Kidney tubule cell (primary cell): ENCODE measurements around the gene NPRL2.
A peak's percentile ranks its signal among the peaks of the same experiment; 100 is the strongest.

Source experiments
- DNase-seq: peaks from one replicate; pipeline ENCODE4 v3.0.0-alpha.2; 2018; ENCODE audit warnings: low spot score

NPRL2 gene

DNA sequence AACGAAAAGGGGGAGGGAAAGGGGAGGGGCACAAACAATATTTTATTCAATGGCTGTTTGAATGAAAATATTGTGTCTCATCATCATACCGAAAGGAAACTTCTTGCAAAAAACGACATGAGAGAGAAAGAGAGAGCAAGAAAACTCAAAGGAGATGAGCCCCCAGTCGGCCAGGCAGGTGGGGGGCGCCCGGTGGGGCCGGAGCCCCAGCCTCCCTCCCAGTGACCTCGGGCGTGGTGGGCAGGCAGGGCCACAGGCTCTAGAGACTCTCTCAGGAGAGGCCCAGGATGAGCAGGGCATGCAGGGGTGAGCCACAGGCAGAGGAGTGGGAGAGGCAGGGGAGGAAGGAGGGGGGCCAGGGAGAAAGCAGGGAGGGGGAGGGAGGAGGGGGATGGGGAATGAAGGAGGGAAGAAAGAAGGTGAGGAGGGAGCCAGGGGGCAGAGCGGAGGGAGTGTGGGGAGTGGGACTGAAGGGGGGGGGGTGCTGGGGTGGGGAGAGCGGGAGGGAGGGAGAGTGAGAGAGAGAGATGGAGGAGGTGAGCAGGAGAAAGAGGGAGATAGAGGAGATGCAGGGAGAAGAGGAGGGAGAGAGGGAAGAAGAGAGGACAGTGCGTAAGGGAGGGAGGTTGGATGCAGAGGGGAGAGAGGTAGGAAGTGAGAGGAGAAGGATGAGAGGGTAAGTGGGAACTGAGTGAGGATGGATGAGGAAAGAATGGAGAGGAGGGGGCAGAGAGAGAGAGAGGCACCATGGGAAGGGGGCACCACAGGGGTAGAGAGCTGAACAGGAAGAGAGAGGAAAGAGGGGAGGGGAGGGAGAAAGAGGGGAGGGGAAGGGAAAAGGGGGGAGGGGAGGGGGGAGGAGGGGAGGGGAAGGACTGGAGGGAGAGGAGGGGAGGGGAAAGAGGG is 22.8 kb upstream of the NPRL2 start:
- no peak for DNase-seq

DNA sequence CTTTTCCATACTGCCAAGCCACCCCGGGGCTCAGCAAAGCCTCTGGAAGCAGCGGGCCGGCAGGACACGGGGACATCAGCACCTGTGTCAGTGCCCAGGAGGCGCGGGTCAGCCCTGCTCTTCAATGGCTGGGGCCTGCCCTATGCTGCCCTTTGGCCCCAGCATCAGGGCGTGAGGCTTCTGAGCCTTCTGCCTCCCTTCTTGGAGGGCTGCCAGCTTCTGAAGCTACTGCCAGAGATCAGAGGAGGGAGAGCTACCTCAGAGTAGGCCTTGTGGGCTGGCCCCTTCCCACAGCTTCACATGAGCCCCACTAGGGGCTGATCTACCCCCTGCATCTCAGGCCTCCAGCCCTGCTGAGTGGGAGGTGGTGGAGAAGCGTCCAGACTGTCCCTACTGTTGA is 21.8 kb upstream of the NPRL2 start:
- no peak for DNase-seq

DNA sequence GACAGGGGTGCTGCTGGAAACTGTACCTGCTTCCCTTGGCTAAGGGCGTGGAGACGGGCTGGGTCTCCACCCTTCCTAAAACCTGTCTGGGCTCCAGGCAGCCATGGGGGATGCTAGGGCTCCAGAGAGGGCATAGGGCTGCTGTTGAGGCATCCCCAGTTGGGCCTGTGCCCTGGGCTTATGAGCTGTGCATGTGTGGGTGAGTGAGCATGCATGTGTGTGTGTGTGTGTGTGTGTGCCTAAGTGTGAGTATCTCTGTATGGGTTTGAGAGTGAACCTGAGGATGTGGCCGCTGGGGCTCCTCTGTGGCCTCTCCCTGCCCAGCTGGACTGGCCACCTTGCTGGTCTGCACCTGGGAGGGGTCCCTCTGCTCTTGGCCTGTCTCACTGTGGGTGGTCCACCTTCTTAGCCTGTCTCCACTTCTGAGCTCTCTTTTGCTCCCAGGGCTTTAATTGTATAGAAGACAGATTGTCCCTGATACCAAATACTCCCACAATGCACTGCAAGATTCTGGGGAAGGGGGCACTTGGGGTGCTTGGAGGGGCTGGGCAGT is 20.6 kb upstream of the NPRL2 start:
- no peak for DNase-seq

DNA sequence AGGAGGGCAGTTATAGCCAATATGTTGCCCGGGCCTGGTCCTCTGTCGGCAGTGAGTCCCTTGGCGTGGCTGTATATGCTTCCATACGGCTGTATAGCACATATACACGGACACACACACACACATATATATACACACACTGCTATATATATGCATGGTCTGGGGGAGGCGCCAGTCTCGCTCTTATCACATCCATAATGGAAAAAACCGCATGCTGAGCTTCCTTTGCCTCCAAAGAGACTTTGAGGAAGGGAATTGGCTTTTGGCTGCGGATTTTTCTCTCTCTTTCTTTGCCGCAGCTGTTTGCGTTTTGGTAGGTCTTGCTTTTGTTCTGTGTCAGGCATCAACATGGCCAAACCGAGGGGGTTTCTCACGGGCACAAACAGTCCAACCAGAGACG is 20.0 kb upstream of the NPRL2 start:
- DNase-seq: no peak

DNA sequence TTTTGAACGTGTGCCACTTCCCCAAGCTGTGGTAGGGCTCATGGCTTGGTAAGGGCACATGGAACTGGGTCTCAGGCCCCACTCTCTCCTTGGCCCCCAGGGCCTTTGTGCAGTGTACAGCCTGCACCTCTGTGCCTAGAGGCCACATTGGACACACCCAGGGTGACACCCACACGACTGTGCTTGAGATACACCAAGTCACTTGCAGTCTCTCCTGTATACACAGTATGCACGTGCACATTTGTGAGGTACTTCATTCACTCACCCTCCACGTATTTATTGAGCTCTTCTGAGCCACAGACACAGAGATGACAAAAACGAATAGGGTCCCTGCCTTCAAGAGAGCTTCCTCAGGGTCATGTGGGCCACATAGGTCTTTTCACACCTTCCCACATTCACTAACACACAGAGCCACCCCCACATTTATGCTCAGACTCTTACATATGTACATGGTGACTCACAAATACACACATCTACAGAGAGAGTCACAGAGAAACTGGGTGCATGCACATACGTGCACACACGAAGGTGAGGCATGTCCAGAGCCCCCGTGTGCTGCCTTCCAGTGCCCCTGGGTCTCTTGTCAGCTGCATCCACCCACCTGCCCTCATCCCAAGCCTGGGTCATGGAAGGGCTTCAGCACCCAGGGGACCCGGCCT is 18.6 kb upstream of the NPRL2 start:
- DNase-seq: no peak

DNA sequence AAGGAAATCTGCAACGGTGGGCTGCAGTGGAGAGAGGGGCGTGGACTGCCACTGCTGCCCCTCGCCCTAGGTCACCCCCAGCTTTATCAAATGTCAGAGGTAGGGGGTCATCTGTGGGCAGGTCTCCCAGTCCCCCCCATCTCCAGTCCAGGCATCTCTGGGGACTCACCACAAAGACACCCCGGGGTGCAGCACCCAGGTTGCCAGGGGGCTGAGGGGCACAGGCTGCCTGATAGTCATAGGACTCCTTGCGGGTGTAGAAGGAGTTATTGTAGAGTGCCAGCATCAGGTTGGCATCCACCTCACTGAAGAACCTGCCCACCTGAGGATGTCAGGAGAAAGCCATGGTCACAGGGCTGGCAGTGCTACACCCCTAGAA is 15.3 kb upstream of the NPRL2 start:
- DNase-seq: no peak

DNA sequence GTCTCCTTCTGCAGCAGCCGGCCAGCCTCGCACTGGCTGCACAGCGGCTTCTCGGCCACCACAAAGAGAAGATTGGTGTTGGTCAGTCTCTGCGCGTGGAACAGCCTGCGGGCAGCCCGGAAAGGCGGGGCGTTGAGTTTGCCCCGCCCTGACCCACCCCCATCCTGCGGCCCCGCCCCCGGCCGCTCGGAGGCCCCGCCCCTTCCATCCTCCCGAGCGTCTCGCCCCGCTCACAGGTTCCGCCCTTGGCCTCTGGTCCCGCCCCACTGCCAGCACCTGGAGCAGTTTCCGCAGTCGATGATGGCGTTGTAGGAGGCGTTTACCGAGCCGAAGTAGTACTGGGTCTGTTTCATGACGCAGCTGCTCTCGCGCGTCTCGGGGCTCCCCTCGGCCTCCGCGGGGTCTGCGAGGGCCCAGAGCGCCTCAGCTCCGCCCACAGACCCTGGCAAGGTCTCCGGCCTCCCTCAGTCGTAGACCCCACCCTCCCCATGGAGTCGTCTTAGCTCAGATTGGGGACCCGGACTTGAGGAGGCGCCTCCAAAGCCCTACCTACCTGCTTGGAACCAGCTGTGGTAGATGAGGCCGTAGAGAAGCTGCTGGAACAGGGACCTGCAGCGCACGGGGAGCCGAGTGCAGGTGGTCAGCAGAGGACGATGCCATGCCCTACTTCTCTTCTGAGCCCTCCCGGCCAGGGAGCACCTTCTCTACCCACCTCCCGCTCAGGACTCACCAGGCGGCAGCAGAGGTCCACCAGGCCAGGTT is 14.7 kb upstream of the NPRL2 start:
- peak; percentile 89 for DNase-seq

DNA sequence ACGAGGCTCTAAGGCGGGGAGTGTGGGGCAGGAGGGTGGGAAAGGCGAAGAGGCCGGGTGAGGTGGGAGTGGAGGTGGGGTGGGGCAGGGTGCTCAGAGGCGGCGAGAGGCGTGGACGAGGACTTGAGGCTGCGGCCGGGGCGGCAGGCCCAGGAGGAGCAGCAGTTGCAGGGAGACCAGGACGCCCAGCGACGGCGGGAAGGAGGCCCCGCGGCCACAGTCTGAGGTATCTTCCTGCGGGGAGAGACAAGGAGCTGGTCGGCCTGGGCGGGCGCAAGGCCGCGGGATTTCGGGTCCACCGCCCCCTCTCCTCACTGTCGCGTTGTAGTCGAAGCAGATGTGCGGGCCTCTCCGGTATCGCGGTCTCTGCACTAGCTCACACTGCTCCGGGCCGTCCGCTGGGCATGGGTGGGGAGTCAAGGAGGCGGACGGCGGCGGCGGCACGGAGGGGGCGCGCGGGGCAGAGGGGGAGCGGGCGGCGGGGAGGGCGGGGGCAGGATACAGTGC is 14.1 kb upstream of the NPRL2 start:
- no peak for DNase-seq

DNA sequence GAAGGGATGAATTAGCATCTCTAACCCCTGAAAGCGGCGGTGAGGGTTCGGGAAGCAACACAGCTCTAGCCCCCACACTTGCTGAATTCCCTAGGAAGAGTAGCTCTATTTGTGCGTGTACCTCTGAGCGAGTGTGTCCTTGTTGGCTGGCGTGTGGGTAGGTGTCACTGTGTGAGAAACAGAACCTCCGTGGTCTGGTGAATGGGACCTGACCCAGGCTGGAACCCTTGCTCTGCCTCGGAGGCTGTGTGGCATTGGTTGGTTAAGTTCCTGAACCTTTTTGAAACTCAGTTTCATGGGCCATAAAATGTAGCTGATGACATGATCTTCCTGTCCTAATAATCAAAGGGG is 9.2 kb upstream of the NPRL2 start:
- DNase-seq: no peak

DNA sequence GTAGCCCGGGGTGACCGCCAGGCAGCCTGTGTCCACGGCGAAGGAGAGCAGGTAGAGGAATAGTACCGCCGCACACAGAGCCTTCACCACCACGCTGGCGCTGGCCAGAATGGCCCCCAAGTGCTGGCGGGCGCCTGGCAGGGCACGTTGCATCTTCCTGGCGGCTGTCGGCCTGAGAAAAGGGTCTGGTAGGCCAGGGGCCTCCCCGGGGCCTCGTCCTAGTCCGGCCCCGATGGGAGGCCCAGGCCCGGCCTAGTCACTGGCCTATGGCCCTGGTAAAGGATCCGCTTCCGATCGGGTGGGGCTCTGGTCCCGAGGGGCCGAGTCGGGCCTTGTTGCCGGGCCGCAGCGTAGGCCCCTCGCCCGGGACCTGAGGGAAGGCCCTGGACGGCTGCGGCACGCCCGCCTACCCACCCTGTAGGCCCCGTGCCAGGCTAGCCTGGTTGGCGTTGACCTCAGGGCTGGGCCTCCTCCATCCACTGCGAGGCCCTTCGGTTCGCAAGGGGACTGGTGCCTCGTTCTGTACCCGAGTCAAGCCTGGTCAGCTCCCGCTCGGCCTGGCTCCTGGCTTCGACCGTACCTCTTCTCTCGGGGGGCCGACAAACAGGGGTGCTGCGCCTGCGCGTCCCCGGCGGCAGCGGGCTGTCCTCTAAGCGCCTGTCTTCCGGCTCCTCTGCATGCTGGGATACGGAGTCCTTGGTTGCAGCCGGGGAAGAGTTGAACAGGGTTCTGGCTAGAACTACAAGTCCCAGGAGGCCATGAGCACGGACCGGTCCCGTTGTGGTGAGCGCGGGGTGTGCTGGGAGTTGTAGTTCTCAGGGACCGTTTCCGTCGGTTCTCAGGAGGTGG is 8.6 kb upstream of the NPRL2 start, which contains the start of gene TMEM115:
Gene TMEM115 (minus strand): TSS at position 611 of the 849 bp plus-strand sequence. CDS start 458 bp downstream, at position 153.
- peak; percentile 99 for DNase-seq

DNA sequence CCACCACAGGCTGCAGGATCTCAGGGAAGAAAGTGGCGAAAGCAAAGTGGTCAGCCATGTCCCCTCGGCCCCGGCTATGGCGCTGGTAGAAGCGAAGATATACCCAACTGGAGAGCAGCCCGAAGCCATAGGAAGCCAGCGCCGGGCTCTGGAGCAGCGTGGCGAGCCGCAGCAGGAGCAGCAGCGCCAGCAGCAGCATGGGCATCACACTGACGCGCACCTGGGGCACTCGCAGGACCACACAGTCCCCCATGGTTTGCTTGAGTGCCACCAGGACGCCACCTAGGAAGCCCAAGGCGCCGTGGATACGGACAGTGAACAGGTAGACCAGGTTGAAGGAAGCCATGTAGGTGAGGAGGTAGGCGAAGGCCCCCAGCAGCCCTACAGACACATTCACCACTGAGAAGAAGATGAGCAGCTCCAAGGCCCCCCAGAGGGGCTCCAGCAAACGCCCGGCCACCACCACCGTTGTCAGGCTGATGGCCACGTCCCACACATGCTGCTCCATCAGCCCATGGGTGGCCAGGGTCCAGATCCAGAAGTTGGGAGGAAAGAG is 7.9 kb upstream of the NPRL2 start:
- no peak for DNase-seq

DNA sequence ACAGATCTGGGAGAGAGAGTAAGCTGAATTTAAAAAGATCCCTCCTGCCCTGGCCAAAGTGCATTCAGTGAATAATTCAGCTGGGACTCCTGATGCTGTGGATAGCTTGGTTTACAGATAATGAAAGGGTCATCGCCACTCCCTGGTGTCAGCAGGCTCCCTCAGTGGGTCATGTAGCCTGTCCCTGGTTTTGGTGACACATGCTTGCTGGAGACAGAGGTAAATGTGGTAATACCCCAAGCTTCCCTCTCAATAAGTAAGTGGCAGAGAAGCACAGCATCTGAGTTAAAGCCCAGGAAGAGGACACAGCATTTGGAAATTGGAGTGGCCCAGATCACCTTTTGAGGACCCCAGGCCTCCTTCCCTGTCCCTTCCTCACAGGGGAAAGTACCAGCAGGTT is 6.9 kb upstream of the NPRL2 start:
- DNase-seq: no peak

DNA sequence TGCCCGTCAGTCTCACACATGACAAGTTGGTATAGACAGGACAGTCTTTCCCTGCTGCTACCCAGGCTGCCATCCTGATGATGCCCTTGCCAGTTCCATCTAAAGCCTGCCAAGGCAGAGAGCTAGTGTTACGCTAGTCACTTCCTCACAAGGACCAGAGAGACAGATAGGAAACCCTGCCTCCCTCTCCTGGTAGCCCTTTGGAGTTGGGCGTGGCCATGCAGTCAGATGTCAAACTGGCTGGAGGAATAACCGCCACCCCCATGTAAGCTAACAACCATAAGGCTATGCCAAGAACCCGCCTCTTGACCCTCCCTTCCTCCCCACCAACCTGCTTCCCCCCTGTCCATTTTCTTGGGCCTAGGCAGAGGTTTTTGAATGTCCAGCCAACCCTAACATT is 6.0 kb upstream of the NPRL2 start:
- DNase-seq: peak; percentile 46

DNA sequence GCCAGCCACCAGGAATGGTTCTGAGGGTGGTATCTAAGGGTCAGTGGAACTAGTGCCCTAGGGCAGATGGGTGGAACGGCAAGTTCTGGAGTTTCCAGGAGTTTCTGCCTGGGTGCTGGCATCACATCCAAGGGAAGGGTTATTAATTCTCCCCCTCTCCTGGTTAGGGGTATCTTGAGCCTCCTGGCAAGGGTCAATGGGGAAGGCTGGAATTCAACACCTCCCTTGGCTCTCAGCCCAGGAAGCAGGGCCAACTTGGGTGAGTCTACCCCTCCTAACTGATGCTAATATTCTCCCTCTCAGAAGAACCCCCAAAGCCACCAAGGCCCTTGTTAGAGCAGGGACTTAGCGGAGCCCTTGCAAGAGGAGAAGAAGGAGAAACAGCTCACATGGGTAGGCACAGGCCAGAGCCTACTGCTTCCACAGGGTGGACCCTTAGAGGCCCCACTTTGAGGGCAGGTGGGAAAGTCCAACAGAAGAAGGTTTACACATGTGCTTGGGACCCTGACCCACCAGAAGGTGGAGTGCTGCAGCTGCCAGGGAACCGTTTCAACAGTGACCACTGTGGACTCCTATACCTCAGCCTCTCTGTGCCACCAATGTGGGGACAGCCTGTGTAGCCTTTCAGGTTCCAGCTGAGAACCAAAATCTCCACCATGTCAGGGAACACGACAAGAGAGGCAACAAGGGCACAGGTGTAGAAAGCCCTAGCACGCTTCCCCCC is 5.4 kb upstream of the NPRL2 start:
- no peak for DNase-seq

DNA sequence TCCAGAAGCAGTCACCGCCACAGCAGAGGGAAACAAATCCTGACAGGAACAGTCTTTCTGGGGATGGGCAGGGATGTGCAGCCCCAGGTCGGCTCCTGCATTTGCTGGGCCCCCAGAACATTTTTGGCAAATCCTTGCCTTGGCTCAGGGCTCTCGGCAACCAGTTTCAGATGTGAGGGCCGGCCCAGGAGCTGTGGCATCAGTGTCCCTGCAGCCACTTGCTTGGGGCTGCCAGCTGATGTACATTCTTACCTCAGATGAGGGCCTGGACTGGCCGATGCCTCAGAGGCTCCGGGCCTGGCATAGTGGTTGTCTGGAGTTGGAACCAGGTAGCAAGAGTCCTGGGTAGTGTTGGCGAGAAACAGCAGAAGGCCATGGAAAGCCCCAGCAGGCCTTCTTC is 4.3 kb upstream of the NPRL2 start:
- no peak for DNase-seq

DNA sequence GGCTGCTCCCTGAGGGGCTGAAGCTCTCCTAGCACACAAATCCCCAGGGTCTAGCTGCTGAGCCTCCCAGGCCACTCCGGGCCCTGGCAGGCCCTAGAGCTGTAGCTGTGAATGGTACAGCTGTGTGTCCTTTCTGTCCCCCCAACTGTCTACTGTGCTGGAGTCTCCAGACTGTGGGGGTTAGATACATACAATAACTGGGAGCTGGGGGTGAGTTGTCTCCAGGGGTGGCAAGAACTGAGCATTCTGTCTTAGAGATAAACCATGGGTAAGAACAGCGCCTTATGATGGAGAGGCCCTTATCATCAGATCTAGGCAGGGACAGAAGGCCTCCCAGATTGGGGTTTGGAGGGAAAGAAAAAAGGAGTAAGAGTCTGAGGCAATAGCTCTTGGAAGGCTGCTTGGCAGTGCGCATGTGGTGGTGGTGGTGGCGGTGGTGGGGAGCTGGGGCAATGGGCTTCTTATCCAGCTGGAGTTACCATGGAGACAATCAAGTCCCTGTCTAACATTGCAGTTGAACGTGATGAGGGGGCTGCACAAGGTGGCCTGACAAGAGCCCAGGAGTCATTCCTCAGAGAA is 3.7 kb upstream of the NPRL2 start:
- no peak for DNase-seq

DNA sequence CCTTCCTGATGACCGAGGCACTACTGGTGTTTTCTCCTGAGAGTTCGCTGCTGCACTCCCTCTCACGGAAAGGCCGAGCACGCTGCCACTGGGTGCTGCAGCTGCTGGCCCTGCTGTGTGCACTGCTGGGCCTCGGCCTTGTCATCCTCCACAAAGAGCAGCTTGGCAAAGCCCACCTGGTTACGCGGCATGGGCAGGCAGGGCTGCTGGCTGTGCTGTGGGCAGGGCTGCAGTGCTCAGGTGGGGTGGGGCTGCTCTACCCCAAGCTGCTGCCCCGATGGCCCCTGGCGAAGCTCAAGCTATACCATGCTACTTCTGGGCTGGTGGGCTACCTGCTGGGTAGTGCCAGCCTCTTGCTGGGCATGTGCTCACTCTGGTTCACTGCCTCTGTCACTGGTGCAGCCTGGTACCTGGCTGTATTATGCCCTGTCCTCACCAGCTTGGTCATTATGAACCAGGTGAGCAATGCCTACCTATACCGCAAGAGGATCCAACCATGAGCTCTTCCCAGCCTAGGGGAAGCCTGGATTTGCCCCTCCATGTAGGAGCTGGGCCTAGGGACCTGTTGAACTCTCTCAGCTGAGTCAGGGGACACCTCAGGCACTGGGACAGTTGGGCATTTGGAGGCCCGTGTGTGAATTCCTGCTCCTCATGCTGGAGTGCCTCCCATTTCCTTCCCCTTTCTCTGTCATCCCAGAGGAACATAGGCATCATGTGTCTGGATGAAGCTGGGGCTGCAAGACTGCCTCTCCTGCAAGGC is 2.9 kb upstream of the NPRL2 start:
- DNase-seq: no peak

DNA sequence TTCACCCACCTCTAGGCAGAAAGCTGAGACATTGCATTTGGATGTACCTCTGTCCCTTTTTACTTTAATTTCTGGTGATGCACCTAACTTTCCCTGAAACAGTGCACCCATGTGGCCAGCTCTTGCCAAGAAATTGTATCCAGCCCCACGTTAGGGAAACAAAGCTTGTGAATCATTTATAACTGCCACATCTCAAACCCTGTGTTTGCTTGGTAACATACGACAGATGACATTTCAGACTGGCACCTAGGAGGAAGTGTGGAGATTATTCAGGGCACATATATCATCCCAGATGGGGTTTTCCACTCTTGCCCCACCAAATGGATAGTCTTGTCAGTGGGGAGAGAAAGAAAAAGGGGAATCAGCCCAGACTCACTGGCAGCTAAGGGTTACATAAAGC is 2.2 kb upstream of the NPRL2 start:
- DNase-seq: peak; percentile 89

DNA sequence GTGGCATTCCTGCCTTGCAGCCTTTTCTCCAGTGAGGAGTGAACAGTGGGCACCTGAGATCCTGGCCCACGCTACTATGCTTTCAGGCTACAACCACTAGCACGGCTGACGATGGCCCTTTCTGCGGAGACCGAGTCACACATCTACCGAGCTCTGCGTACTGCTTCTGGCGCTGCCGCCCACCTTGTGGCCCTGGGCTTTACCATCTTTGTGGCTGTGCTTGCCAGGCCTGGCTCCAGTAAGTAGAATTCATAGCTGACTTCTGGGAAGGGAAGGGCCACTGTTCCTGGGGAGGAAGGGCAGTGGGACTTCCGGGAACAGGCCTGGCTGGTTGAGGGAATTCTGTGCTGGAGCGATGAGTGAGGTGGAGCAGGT is 735 bp upstream of the NPRL2 start:
- no peak for DNase-seq

DNA sequence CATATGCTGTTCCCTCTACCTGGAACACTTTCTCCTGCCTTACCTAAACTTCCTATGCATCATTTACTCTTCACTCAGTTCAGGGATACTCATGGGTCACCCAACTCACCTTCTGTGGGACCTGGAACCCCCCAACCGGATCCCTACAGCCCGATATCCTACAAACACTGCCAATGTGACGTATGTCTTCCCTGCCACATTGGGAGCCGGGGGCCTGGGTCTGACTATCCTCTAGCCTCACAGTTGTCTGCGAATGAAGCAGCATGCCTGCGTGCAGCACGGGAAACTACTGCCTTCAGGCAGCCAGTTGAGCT is 405 bp downstream of the NPRL2 start:
- no peak for DNase-seq
